Stimulated activated CD4-positive, alpha-beta T cell treated with anti-CD3 and anti-CD28 coated beads, Interleukin-15, amount 100 ng/mL, for 1 hour (primary cell): ENCODE measurements around the gene BTG1.
"Not testable (repeated sequence)": the region's sequence is repeated elsewhere in the genome, so short reads cannot be mapped to it uniquely, and the experiment has no call there.

Source experiments
- DNase-seq, 2 donors: peaks; one replicate each; pipeline ENCODE4 v3.0.0-alpha.2; 2020; ENCODE audit warnings: low read depth in 1 of 2, low spot score in 1 of 2

BTG1 gene

DNA sequence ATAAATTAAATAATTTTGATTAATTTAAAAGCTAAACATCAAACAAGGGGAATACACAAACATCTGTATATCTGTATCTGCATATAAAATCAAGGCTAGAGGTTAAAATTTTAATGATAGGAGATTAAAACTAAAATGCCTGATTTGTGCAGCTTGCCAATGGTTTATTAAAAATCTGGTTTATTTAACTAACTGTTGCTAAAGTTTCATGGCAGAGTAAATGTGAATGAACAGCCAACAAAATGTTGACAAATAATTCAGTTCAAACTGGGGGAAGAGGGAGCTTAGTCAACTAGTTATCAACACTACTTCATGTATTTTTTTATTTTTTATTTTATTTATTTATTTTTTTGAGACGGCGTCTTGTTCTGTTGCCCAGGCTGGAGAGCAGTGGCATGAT, 43.0 kb downstream of the BTG1 start:
- no peak for DNase-seq

DNA sequence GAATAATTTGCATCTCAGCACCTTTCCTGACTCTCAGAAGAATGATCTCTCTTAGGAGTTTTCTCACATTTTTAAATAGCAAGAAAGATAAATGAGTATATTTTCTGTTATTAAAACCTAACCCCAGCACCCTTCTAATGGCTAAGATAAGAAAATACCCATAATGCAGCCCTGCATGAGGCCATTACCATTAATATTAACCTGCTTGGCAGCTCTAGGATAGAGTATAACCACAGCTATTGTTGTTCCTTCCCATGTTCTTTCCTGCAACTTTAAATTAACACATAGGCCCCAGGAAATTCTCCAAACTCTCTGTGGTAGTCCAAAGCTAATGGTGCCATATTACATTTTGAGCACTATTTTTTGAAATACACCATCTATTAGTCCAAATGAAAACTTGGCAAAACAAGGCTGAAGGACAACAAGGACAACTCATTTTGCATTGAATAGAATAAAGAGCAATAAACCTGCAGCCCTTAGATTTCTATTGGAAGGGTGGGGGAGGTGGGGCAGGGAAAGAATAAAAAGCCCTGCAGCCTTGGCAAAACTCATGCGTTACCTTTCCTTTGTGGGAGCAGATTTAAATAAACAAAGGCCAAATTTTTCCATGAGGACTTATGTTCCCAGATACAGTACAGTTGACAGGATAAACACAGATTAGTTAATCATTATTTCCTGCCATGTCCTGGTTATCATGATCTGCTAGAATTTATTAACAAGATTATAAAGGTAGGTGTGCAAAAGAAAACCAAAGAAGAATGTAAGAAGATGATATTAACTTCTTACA, 46.9 kb downstream of the BTG1 start:
- no peak for DNase-seq

DNA sequence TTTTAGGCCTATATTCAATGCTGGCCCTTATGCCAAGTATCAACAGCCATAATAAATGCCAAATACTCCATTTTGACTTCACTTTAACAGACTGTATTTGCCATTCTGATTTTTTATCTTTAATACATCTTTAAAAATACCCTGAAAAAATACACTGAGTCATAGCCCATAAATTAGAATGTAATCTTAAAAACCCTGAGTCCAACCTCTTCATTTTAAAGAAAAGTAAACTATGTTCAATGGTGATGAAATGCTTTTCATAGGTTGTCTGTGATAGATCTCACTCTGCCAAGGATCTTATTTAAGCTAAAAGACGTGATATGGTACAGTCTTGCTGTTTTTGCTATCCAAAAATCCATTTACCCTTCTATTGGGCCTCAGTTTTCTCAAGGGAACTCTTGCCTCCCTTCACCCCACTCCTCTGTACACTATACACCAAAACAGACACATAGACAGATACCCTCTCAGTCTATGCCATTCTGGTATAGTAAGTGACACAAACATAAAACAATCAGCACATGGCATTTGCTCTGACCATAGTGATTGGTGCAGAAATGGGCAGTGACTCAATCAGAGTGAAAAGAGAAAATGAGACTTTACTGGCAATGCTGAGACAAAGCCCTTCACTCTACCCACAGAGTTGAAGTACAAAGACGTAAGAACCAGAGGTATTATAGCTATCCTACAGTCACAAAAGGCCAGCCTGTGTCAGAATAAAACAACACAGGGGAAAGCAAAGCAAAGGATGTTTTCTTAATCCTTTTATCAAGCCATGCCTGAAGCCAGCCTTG, 49.1 kb downstream of the BTG1 start:
- DNase-seq, result no peak

DNA sequence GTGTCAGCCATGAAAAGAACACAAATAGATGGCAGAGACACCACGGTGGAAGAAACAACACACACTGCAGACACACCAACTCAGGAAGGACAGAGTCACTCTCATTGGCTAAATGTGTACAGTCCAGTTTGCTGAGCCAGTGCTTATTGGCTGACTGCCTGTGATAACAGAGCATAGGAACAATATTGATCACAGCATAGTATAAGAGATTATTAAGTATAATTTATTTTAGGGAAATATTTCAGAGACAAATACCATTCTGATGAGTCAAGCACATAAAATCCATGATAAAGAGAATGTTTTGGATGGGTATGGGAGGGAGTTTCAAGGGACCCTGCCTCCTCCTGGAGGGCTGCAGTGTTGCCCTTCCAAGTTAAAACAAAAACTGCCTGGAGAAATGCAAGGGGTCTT, 50.9 kb downstream of the BTG1 start:
- DNase-seq, result no peak

DNA sequence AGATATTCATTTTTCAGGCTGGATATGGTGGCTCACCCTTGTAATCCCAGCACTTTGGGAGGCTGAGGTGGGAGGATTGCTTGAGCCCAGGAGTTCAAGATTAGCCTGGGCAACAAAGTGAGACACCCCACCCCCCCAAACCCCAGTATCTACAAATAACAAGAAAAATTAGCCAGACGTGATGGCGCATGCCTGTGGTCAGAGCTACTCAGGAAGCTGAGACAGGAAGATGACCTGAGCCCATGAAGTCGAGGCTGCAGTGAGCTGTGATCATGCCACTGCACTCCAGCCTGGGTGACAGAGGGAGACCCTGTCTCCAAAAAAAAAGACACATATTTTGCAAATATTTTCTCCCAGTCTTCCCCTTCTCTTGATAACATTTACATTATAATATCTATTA, 51.3 kb downstream of the BTG1 start:
- not testable (repeated sequence) for DNase-seq
